Measurements from ENCODE around the gene FAM53B.

FAM53B gene

DNA sequence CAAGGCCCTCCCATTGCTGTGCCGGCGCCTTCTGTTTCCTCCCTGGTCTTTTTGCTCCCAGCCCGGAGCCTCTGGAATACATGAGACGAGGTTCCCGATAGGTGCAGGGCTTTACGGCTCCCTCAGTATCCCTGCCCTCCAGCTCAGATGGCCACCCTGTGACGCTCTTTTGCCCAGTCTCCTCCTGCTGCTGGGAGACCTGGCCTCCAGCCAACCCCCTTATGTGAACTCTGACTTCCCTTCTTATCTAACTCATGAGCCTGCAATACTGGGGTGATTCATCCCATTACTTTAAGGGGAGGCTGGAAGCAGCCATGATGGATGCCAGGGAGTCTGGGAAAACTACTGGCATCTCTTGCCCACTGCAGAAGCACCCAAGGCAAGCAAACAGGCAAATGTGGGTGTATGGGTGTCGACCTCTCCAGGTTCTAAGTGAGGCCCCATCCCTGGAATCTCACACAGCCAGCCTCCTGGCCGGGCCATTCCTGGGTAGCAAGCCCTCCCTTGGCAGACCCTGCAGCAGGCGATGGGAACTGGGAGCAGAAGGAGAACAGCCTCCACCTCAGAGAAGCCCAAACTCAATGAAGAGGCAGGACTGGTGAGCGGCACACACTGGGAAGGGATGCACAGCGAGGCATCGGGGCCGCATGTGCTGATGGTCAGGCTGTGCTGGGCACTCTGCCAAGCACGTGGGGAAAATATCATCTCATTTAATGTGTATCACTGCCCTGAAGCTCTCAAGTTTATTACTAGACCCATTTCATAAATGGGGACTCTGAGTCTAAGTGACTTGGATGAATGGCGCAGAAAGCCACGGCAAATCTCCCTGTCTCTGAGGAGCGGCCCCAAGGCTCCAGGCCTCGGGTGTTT lies 97.5 kb downstream of the FAM53B start:
- DNase-seq (ENCODE audit: low read depth), result no peak

DNA sequence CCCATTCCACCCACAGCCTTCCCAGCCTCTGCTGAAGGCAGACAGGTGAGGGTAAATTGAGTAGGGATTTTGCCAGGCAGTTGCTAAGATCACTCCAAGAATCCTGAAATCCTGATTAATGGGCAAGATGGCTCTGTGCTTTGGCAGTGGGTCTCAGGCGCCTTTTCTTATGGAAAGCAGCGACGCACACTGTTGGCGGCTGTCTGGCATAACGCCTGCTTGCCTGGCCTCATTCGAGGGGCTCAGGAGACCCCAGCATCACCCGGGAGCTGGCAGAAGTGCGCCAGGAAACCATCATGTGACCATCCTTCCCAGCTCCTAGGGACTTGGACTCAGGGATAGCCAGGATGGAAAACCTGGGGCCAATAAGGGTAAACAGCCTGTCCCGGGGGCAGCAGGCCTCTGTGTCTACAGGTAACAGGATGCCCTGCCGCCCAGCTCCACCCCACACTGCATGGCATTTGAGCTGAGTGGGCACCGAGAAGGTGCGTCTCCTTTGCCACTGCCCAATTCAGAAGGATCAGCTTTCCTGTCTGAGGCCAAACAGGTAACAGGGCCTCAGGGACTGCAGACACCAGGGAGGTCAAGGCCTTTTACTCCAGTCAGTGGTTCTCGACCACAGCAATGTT lies 98.6 kb downstream of the FAM53B start:
- DNase-seq (ENCODE audit: low read depth), result no peak

GRCh38 chr10:124644771-124645415 lies 99.3 kb downstream of the FAM53B start:
- DNase-seq (ENCODE audit: low read depth), result no peak

DNA sequence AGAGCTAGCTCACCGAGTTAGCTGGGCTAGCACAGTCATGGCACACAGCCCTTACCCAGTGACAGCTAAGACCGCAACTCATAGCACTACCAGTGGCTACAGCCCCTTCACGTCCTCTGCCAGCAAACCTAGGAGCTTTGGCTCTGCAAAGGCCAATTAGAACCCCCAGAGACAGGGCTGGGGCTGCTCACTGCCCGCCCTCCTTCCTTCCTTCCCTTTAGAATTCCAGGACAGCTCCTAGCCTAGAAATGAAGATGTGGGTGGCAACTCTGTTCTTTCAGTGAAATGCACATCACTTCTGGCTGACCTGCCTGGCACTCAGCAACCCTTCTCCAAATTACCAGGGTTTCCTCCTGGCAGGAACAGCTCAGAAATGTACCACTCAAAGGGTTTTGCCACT lies 99.9 kb downstream of the FAM53B start:
- DNase-seq (ENCODE audit: low read depth), result no peak

GRCh38 chr10:124643330-124644009 lies 100.7 kb downstream of the FAM53B start:
- no peak for DNase-seq (ENCODE audit: low read depth)

DNA sequence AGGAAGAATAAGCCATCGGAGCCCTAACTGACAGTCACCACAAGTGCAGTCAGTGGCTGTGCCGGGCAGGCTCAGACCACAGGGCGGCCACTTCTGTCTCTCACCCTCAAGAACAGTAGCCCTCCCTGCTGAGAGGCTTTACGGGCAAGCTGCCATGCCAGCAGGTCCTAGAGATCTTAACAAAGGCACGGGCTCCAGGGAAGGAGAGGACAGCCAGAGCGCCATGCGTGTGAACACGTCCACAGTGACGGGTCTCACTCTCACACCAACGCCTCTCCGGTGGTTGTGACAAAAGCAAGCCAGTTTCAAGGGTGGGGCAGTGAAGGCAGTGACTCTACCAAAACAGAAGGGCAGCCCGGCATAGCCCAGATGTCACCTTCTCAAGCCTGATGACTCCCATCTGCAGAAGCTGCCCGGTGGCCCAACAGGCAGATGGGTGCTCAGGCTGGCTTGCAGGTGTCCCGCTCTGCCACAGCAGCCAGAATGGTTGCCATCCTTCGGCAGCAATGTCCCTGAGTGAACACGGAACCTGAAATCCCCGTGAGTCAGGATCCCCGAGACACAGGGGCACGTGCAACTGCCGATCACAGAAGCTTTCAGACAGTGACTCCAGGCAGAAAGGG lies 102.0 kb downstream of the FAM53B start:
- DNase-seq (ENCODE audit: low read depth), result no peak

GRCh38 chr10:124641282-124642087 lies 102.7 kb downstream of the FAM53B start:
- DNase-seq (ENCODE audit: low read depth), result no peak

DNA sequence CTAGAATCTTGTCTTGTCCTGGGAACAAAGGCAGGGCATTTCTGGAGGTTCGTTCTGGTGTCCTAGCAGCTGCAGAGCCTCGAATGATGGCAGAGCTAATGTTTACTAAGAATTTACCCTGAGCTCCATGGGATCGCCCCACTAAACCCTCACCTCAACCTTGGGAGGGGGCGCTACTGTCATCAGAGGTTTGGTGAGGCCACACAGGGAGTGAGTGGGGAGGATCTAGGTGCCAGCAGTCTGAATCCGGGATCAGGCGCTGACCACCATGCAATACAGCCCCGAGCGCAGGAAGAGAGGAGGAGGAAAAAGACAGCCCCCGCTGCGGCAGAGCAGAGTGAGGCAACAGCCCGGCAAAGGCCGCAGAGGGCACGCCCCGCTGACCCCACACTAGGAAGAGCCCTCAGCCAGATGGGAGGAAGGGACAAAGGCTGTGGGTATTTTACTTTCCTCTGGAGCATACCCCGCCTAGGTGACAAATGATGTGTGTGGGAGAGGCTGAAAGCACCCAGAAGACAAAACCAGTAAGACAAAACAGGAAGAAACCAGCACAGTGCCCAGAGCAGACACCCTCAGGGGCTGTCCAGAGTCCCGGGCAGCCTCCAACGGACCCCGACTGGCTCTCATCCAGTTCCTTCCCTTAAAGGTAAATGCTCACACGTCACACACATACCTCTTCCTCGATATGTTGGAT lies 103.5 kb downstream of the FAM53B start:
- DNase-seq (ENCODE audit: low read depth), result no peak

DNA sequence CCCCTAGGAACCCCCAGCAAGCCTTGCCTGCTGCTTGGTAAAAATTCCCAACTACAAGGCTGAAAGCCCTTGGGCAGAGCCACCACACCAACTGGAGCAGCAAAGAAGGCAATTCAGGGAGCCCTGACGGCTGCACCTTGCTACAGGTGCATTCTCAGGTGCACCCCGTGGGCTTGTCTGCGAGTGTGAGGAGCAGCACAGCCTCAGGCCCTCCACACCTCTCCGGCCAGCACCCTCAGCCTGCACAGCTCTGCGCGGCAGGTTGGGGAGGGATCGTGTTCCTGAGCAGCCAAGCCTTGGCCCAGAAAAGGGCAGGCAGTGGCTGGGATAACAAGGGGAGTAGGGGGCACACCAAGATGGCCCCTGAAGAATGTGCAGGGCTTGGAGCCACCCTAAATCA lies 104.1 kb downstream of the FAM53B start:
- DNase-seq (ENCODE audit: low read depth), result no peak

DNA sequence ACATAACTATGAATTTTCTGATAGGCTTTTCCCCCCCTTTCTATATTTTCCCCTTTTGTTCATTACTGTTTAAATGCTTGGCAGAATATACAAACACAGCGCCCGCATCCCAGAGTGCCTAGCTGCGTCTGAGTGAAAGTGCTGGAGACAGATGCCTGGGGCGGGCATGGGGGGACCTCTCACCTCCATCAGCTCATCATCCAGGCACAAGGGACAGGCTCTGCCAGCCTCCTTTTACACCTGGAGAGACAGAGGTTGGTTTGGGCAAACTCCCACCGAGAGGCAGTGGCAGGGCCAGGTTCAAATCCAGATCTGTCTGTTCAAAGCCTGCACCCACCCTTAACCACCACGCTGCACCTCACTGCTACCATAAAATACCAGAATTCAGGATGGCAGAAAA lies 104.5 kb downstream of the FAM53B start:
- no peak for DNase-seq (ENCODE audit: low read depth)

DNA sequence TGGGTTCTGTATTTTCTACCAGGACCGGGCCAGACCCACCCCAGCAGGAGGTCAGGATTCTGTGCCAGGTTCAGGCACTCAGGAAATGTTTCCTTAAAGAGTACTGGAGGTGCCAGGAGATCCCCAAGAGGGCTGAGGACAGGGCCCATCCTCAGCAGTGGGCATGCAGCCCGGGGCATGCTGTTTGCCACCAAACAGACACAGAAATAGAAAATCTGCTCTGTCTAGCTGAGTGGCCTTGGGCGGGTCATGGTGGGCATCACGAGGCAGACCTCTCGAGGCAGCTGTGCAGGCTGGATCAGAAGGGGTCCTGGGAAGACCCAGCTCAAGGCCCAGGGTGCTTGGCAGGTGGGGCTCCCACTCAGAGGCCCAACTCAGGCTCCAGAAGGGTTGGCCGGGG lies 105.0 kb downstream of the FAM53B start:
- no peak for DNase-seq (ENCODE audit: low read depth)

- DNase-seq (ENCODE audit: low read depth), result no peak
Observed at GRCh38 chr10:124637746-124638145, 106.4 kb downstream of the FAM53B start.

GRCh38 chr10:124637091-124637700 lies 107.0 kb downstream of the FAM53B start:
- DNase-seq (ENCODE audit: low read depth), result no peak

DNA sequence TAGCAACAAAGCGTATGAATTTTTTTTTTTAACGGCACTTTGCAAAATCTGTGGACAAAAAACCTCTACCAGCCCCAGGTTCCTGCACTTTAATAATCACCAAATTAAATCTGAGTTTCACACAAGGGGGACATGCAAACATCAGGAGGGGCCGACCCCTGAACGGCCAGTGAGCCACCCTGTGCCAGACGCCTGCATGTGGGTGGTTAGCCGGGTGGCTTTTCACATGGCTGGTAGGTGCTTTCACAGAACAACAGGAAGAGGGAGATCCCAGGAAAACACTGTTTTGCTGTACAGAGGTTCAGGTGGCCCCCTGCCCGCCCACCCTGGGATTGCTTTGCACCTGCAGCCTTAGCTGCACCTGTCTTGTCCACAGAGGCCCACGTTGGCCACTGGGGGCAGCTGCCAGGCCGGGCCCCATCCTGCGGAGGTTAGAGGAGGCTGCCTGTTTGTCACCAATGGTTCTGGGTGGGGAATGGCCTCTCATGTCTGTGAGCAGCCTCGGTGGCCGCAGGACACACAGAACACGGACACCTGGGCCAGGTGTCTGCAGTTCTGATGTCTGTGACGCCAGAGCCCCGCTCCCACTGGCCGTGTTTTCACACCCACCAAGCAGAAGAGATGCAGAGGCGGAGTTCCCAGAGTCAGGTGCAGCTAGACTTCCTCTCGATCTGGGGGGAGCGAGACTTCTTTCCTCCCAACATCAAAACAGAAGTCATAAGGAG lies 107.7 kb downstream of the FAM53B start:
- DNase-seq (ENCODE audit: low read depth), result no peak

GRCh38 chr10:124632566-124632965 lies 111.6 kb downstream of the FAM53B start:
- no peak for DNase-seq (ENCODE audit: low read depth)

- DNase-seq (ENCODE audit: low read depth), result no peak
Observed at GRCh38 chr10:124632064-124632531, 112.1 kb downstream of the FAM53B start.

GRCh38 chr10:124630551-124630950 lies 113.6 kb downstream of the FAM53B start:
- no peak for DNase-seq (ENCODE audit: low read depth)

DNA sequence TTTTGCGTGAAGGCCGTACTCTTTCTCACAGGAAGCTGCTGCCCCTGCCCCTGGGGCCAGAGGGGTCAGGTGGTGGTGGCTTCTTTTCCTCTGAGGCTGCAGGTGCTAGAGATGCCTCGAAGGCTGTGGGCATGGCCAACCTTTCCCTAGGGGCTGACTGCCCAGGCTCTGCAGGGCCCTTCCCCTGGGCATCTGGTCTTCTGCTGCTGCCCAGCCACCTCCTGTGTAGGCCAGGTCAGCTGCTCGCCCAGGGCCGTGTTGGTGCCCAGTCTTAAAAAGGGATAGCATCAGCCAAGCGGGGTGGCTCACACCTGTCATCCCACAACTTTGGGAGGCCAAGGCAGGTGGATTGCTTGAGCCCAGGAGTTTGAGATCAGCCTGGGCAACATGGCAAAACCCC lies 114.3 kb downstream of the FAM53B start:
- no peak for DNase-seq (ENCODE audit: low read depth)

GRCh38 chr10:124629415-124629814 lies 114.8 kb downstream of the FAM53B start:
- DNase-seq (ENCODE audit: low read depth), result no peak

All from T follicular helper cell (primary cell).